ENCODE results near the gene ARMC3.

- TF ChIP-seq CTCF (conservative IDR thresholded peaks at IDR 0.05), result no peak
- TF ChIP-seq EZH2 (IDR thresholded peaks at IDR 0.05; ENCODE audit: low read depth), result no peak
Observed at GRCh38 chr10:23037152-23037551, 109.3 kb downstream of the ARMC3 start.

All from PC-9 (cell line).